HG03378 (cell line): ENCODE measurements around the gene PAFAH1B1.
"Not testable (repeated sequence)": the region's sequence is repeated elsewhere in the genome, so short reads cannot be mapped to it uniquely, and the experiment has no call there.

Experiments used
- ATAC-seq: cut with Tn5 transposase; IDR thresholded peaks from one replicate; pipeline ENCODE4 v1.9.1; 2021; ENCODE audit warnings: mild to moderate bottlenecking, moderate library complexity; ENCODE audit not compliant: unreplicated experiment

Gene PAFAH1B1

DNA sequence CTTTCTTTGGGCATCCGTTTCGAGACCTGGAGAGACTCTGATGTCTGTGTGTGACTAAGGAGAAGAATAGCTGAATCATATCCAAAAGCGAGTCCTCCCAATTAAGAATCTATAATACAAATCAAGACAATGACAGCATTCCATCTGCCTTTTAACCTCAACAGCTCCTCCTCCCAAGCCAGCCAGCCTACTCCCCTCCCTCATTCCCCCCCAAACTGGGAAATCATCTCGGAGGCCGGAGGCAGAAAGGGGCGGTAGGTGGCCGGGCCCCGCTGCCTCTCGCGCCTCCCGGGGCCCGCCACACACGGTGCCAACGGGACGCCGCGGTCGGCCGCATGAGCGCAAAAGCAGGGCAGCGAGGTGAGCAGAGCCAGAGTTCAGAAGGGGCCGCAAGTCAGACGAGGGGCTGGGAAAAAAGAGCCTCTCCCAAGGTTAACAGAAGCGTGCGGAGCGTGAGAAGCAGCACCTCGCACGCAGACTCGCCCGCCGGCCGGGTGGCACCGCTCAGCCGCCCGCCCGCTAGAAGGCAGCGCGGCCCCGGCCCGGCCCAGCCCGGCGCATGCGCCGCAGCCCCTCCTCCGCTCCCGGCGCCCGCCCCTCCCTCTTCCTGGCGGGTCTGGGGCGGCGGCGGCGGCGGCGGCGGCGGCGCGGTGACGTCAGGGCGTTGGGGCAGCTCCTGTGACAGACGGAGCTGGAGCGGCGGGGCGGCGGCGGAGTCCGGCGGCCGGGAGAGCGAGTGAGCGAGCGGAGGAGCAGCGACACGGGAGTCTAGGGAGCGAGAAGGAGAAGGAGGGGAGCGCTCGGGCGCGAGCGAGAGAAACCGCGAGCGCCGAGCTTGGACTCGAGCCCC, at the start of gene PAFAH1B1:
Gene PAFAH1B1, plus strand, starts transcription at position 684 of the 850 bp plus-strand sequence. CDS start 44,635 bp downstream, outside the sequence.
- ATAC-seq, result peak; percentile 43

GRCh38 chr17:2545393-2545792, 48.1 kb upstream of the PAFAH1B1 start:
- ATAC-seq, result no peak

DNA sequence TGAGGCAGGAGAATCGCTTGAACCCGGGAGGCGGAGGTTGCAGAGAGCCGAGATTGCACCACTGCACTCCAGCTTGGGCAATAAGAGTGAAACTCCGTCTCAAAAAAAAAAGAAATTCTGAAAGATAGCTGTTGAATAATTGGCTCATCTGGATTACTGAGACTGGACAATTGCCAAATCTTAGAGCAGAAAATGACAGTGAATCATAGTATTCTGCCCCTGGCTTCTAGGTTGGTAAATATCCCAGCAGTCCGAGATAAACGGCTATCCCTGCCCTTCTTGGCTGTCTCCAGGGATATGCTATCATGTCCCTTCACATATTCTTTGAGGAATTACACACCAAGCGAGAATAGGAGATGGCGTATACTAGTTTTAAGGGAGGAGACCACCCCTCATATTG, 46.3 kb upstream of the PAFAH1B1 start:
- no peak for ATAC-seq

DNA sequence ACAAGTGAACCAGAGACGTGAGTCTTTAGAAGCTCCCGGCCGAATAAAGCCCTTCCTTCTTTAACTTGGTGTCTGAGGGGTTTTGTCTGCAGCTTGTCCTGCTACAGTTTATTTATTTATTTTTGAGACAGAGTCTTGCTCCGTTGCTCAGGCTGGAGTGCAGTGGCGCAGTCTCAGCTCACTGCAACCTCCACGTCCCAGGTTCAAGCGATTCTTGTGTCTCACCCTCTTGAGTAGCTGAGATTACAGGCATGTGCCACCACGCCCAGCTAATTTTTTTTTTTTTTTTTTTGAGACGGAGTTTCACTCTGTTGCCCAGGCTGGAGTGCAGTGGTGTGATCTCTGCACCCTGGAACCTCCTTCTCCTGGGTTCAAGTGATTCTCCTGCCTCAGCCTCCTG, 45.4 kb upstream of the PAFAH1B1 start:
- not testable (repeated sequence) for ATAC-seq

- ATAC-seq, result no peak
Measured at GRCh38 chr17:2549392-2550211, 43.9 kb upstream of the PAFAH1B1 start.

- ATAC-seq, result no peak
Measured at GRCh38 chr17:2551493-2551892, 42.0 kb upstream of the PAFAH1B1 start.

DNA sequence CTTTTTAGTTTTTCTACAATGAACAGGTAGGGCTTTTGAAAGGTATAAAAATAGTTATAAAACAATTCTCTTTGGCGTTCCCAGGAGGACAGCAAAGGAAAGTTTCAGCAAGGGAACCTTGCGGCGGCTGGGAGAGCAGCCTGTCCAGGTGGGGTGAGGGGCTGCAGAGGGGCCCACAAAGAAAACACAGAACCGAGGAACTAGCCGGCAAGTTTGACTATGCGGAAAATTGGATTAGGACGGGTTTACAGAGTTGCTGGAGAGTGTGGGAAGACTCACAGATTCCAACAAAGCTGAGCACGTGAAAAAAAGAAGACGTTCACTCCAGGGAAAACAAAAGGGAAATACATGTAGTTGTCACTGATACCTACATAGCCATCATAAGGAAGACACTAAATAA, 41.5 kb upstream of the PAFAH1B1 start:
- no peak for ATAC-seq

- ATAC-seq, result no peak
Measured at GRCh38 chr17:2560658-2561057, 32.8 kb upstream of the PAFAH1B1 start.

DNA sequence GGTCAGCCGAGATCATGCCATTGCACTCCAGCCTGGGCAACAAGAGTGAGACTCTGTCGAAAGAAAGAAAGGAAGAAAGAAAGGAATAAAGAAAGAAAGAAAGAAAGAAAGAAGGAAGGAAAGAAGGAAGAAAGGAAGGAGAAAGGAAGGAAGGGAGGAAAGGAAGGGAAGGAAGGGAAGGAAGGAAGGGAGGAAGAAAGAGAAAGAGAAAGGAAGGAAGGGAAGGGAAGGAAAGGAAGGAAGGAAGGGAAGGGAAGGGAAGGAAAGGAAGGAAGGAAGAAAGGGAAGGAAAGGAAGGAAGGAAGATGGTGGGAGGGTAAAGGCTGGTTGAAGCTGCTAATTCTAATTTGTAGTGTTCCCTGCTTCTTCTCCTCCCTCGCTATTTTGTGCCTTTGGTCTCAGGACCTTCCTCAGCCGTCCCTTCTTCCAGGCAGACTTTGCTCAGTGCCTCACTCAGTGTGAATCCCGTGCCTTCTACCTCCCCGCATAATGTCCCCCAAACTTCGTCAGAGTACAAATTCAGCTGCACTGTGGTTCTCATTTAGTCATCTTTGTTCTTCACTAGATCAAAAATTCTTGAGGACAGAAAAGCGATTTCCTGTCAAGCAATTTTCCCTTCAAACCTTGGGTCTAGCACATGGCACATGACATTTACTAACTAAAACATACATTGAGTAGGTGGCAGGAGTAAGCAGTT, 31.1 kb upstream of the PAFAH1B1 start:
- ATAC-seq, result no peak

- no peak for ATAC-seq
Measured at GRCh38 chr17:2563061-2563460, 30.4 kb upstream of the PAFAH1B1 start.

DNA sequence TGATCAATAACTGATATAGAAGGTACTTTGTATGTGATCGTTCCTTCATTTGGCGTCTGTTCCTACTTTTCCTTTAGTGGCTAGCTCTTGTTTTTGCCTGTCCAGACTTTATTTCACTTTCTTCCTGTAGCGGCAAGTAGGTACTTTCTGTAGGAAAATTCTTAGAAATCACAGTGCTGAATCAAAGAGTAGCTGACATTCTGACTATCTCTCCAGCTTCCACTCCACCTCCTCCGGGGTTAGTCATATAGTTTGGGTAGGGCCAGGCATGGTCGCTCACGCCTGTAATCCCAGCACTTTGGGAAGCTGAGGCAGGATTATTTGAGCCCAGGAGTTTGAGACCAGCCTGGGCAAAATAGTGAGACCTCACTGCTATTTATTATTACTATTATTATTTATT, 29.9 kb upstream of the PAFAH1B1 start:
- ATAC-seq, result no peak

DNA sequence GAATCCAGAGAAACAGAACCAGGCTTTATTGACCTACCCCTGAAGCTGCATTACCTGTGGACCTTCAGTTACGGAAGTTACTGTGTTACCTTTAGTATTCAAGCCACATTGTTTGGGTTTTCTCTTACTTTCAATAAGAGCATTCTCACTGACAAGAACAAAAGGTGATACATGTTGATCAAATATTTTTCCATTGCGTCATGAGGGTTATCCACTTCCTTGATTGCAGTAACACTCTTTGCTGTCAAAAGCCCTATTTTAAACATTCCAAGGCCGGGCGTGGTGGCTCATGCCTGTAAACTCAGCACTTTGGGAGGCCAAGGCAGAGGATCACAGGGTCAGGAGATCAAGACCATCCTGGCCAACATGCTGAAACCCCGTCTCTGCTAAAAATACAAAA, 28.6 kb upstream of the PAFAH1B1 start:
- ATAC-seq, result no peak

- no peak for ATAC-seq
Measured at GRCh38 chr17:2566056-2566455, 27.4 kb upstream of the PAFAH1B1 start.

DNA sequence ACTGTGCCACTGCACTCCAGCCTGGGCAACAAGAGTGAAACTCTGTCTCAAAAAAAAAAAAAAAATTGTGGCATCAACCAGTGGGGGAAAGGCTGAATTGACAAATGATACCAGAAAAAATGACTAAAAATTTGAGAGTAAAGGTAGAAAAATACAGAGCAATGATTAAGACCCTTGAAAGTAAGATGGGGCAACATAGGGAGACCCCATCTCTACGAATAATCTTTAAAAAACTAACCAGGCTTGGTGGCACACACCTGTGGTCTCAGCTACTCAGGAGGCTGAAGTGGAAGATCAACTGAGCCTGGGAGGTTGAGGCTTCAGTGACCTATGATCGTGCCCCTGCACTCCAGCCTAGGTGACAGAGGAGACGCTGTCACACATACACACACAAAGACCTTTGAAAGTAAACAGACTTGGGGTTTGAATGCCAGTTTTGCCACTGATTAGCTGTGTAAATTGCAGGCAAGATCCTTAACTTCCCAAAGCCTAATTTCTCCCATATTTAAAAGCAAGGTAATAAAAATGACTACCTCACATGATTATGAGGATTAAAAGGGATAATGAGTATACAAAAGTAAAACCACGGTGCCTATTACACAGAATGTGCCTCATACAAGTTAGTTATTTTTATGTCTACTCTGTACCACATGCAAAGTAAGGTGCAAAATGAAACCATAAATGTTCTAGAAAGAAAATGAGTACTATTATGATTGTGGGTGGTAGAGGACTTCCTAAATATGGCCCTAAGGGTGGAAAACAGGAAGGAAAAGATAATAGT, 21.7 kb upstream of the PAFAH1B1 start:
- peak; percentile 75 for ATAC-seq

DNA sequence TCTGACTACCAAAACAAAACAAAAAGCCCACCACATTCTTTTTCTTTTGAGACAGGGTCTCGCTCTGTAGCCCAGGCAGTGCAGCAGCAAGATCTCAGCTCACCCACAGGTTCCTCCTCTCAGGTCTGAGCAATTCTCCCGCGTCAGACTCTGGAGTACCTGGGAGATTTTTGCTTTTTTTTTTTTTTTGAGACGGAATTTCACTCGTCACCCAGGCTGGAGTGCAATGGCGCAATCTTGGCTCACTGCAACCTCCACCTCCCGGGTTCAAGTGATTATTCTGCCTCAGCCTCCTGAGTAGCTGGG, 21.2 kb upstream of the PAFAH1B1 start:
- ATAC-seq, result not testable (repeated sequence)

- no peak for ATAC-seq
Measured at GRCh38 chr17:2580151-2580550, 13.3 kb upstream of the PAFAH1B1 start.

DNA sequence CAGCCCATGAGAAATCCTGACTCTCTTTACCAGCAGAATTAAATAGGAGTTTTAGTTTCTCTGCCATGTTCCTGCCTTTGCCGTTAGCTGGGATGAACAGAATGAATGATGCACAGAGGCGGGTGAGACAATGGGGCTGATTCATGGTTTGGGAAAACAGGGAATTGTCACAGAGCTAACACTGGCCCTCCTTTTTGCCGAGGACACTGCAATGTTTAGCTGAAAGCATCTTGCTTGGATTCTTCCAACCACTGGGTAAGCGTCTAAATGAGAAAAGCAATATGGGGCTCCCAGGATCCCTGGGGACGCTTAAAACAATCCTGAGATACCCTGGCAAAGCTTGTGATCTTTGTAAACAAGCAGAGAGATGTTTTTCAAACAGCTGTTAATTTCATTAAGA, 12.8 kb upstream of the PAFAH1B1 start:
- ATAC-seq, result no peak

DNA sequence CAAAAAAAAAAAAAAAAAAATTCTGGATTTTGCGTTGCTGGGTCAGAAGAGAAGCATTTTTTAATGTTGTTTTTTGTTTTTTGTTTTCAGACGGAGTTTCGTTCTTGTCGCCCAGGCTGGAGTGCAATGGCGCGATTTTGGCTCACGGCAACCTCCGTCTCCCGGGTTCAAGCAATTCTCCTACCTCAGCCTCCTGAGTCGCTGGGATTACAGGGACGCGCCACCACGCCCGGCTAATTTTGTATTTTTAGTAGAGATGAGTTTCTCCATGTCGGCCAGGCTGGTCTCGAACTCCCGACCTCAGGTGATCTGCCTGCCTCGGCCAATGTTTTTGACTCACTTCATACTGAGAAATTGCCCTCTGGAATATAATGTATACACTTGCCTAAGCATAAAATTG, 11.0 kb upstream of the PAFAH1B1 start:
- ATAC-seq, result no peak

DNA sequence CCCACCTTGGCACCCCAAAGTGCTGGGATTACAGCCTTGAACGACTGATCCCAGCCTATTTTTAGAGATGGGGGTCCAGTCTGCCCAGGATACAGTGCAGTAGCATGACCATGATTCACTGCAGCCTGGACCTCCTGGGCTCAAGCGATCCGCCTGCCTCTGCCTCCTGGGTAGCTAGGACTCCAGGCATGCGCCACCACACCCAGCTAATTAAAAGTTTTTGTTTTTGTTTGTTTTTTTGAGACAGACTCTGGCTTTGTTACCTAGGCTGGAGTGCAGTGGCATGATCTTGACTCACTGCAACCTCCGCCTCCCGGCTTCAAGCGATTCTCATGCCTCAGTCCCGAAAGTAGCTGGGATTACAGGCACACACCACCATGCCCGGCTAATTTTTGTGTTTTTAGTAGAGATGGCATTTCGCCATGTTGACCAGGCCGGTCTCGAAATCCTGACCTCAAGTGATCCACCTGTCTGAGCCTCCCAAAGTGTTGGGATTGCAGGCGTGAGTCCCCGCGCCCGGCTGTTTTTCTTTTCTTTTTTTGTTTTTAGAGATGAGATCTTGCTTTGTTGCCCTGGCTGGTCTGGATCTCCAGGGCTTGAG, 2.3 kb upstream of the PAFAH1B1 start:
- no peak for ATAC-seq
